Activated CD4-positive, alpha-beta T cell treated with anti-CD3 and anti-CD28 coated beads for 24 hours (primary cell): ENCODE data around the gene GPR156.

Source experiments
- DNase-seq, 2 donors: peaks; one replicate each; pipeline ENCODE4 v3.0.0-alpha.2; 2020; ENCODE audit warnings: low read depth in 2 of 2

GPR156 gene

DNA sequence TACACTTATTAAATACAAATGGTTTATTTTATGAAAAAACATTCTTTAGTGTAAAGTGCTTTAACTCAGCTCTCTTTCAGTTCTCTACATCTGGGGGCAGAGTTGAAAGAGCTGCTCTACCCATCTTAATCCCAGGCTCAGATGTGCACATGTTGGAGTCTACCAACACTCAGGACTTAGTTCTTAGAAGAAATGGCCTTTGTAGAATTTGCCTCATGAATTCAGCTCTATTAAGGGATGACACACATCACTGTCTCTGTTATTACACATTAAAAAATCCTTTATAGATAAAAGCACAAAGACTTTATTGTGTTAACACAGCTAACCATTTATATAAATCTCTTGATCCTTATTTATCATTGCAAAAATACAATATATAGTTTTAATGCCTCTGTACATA, 159.0 kb downstream of the GPR156 start:
- no peak for DNase-seq

DNA sequence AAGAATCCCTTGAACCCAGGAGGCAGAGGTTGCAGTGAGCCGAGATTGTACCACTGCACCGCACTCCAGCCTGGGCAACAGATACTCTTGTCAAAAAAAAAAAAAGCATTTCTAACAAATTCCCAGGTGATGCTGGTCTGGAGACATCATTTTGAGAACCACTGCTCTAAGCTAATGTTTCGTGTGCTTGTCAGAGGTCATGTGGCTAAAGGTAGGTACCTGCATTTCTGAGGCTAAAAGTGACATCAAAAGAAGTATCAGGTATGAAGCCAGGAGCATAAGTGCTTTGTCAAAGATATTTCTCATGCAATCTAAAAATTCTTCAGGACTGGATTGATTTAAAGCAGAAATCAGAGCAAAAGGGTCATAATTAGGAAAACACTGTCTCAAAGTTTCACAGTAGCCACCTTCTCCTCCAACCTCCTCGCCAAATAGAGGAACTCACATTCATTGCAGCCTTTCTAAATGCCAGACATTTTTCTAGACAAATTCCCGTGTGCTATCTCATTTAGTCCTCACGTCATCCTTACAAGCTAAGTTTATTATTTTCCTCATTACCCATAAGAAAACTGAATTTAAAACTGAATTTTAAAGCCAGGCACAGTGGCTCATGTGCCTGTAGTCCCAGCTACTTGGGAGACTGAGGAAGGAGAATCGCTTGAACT, 165.0 kb downstream of the GPR156 start:
- no peak for DNase-seq
